ENCODE data around the gene CRLF2. TPM values are rescaled to one million over a fixed set of nuclear protein-coding genes. Genes with fewer than 3 reads are reported as not detected.
"Not testable (repeated sequence)": the region's sequence is repeated elsewhere in the genome, so short reads cannot be mapped to it uniquely, and the experiment has no call there.

The CRLF2 gene
- total RNA-seq, 2 donors from 2014 or later: 1.8 TPM; not detected in 1

DNA sequence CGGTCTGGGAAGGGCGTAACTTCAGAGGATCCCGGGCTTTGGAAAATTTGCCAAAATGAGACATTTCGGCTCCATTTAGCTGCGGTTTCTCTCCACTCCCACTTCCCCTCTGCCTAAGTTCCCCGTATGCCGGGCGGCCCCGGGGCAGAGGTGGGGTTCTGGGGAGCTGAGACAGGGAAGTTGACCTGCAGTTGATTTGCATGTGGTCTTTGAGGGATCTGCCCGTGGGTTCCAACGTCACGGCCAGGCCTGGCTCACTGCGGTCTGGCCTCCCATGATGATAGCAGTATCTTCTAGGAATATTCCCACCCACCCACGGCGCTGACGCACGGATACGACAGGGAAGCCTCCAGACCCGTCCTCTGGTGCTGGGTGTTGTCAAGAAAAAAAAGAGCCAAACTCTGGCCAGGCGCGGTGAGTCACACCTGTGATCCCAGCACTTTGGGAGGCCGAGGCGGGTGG lies 27.3 kb upstream of the CRLF2 start:
- no peak for TF ChIP-seq CTCF (IDR thresholded peaks at IDR 0.05)
- peak; percentile 43 for DNase-seq (ENCODE audit: low spot score)

DNA sequence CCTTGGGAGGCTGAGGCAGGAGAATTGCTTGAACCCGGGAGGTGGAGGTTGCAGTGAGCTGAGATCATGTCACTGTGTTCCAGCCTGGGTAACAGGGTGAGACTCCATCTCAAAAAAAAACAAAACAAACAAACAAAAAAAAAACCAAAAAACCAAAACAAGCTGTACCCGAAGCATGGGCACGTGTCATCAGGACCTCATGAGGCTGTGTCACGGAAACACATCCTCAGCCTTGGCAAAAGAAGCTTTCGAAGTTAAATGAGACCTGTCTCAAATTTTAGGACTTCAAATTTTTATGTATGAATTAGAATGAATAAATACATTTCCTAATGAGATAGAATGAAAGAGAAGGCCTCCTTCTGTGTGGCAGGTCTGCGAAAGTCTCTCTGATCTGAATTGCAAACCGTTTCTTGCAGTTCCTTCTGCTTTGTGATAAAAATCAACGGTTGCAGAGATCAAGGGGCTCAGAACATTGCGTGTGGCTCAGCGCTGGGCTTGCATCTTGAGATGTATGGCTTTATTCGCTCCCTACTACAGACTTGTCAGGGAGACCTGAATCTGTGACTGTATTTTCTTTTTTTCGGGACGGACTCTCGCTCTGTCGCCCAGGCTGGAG lies 19.5 kb upstream of the CRLF2 start:
- ATAC-seq (ENCODE audit: insufficient number of reproducible peaks, low FRiP score, low read depth): no peak
- Histone ChIP-seq H3K4me3 (no peak overlapping the region), H3K27ac (no peak overlapping the region), H3K36me3 (no peaks in the 10 kb centered on the region), H3K4me1 (ENCODE audit: control insufficient read depth in 1 of 2, low read depth in 2 of 2) (no peaks in the 10 kb centered on the region), H3K9me3 (no peaks in the 10 kb centered on the region), H3K27me3 (replicated peaks; ENCODE audit: insufficient read depth) (no peaks in the 10 kb centered on the region)
- no peak for DNase-seq (ENCODE audit: low spot score)
- no peak for TF ChIP-seq CTCF (IDR thresholded peaks at IDR 0.05)

More for the DNA sequence above, 27.3 kb upstream of the CRLF2 start:
- Histone ChIP-seq H3K36me3 (no peaks in the 10 kb centered on the region), H3K4me1 (ENCODE audit: control insufficient read depth in 1 of 2, low read depth in 2 of 2) (no peaks in the 10 kb centered on the region), H3K27ac (no peak overlapping the region), H3K4me3 (no peak overlapping the region), H3K27me3 (replicated peaks; ENCODE audit: insufficient read depth) (no peaks in the 10 kb centered on the region), H3K9me3 (no peaks in the 10 kb centered on the region)
- no peak for ATAC-seq (ENCODE audit: insufficient number of reproducible peaks, low FRiP score, low read depth)

- H3K4me3 ChIP-seq; H3K36me3 ChIP-seq; H3K9me3 ChIP-seq; H3K27ac ChIP-seq; ATAC-seq (ENCODE audit: insufficient number of reproducible peaks, low FRiP score, low read depth); DNase-seq (ENCODE audit: low spot score); H3K4me1 ChIP-seq (ENCODE audit: control insufficient read depth in 1 of 2, low read depth in 2 of 2); H3K27me3 ChIP-seq (replicated peaks; ENCODE audit: insufficient read depth): not testable (repeated sequence)
Observed at GRCh38 chrX:1228101-1228500, 15.7 kb upstream of the CRLF2 start.

- ATAC-seq (ENCODE audit: insufficient number of reproducible peaks, low FRiP score, low read depth) (no peak), DNase-seq (ENCODE audit: low spot score) (no peak)
- H3K9me3 ChIP-seq: peaks cover 5% of the 10 kb centered on the region
- H3K4me3 ChIP-seq: no peak overlapping the region
- no peak overlapping the region for H3K27ac ChIP-seq
- no peaks in the 10 kb centered on the region for H3K4me1 ChIP-seq (ENCODE audit: control insufficient read depth in 1 of 2, low read depth in 2 of 2)
- TF ChIP-seq CTCF (IDR thresholded peaks at IDR 0.05): no peak
- H3K36me3 ChIP-seq: no peaks in the 10 kb centered on the region
- no peaks in the 10 kb centered on the region for H3K27me3 ChIP-seq (replicated peaks; ENCODE audit: insufficient read depth)
Observed at GRCh38 chrX:1226249-1226648, 13.8 kb upstream of the CRLF2 start.

- no peak overlapping the region for H3K4me3 ChIP-seq
- H3K27ac ChIP-seq: no peak overlapping the region
- no peaks in the 10 kb centered on the region for H3K27me3 ChIP-seq (replicated peaks; ENCODE audit: insufficient read depth)
- no peaks in the 10 kb centered on the region for H3K4me1 ChIP-seq (ENCODE audit: control insufficient read depth in 1 of 2, low read depth in 2 of 2)
- no peaks in the 10 kb centered on the region for H3K36me3 ChIP-seq
- ATAC-seq (ENCODE audit: insufficient number of reproducible peaks, low FRiP score, low read depth): no peak
- H3K9me3 ChIP-seq: peaks cover 5% of the 10 kb centered on the region
- TF ChIP-seq CTCF (IDR thresholded peaks at IDR 0.05): no peak
- no peak for DNase-seq (ENCODE audit: low spot score)
Observed at GRCh38 chrX:1224954-1225353, 12.5 kb upstream of the CRLF2 start.

- H3K4me1 ChIP-seq (ENCODE audit: control insufficient read depth in 1 of 2, low read depth in 2 of 2): no peaks in the 10 kb centered on the region
- H3K4me3 ChIP-seq: no peak overlapping the region
- no peak for TF ChIP-seq CTCF (IDR thresholded peaks at IDR 0.05)
- no peaks in the 10 kb centered on the region for H3K36me3 ChIP-seq
- no peak for DNase-seq (ENCODE audit: low spot score)
- no peak for ATAC-seq (ENCODE audit: insufficient number of reproducible peaks, low FRiP score, low read depth)
- H3K27ac ChIP-seq: no peak overlapping the region
- H3K27me3 ChIP-seq (replicated peaks; ENCODE audit: insufficient read depth): no peaks in the 10 kb centered on the region
- H3K9me3 ChIP-seq: peaks cover 5% of the 10 kb centered on the region
Observed at GRCh38 chrX:1223242-1223600, 10.8 kb upstream of the CRLF2 start.

Data from thoracic aorta (tissue), 2 donors.